ENCODE data around the gene NDUFA13.

GRCh38 chr19:19546751-19547162 lies 30.7 kb downstream of the NDUFA13 start:
- TF ChIP-seq CTCF (IDR thresholded peaks at IDR 0.05) (no peak), POLR2A (IDR thresholded peaks at IDR 0.05) (no peak)

All from gastroesophageal sphincter (tissue), 3 donors.